B cell (primary cell): Measurements from ENCODE around the gene IPO11. TPM values are rescaled to one million over a fixed set of nuclear protein-coding genes. Genes with fewer than 3 reads are reported as not detected.
A peak's percentile ranks its signal among the peaks of the same experiment; 100 is the strongest.

ENCODE experiments used
- ATAC-seq: fragments of 200-7000 bp; cut with Tn5 transposase; one replicate; pipeline ENCODE4 v1.10.0; 2021; ENCODE audit warnings: low read depth, mild to moderate bottlenecking, moderate number of reproducible peaks, moderate library complexity
- CTCF ChIA-PET: fragments of 350-600 bp; sonication (Branson Sonifier 250); formaldehyde crosslinking; loops from one replicate; lab custom pipeline; 2021; ENCODE audit warnings: antibody characterized with exemption, inconsistent platforms; lab: Charles Lee
- POLR2A ChIA-PET: fragments of 350-600 bp; sonication (Branson Sonifier 250); formaldehyde crosslinking; loops from one replicate; lab custom pipeline; 2021; ENCODE audit warnings: antibody characterized with exemption; lab: Charles Lee
- DNase-seq: peaks from one replicate; pipeline ENCODE4 v3.0.0; 2013
- H2AFZ ChIP-seq: 2 replicates; pipeline ENCODE4 v1.6.1; 2012; ENCODE audit warnings: mild to moderate bottlenecking, low read depth, low read length; ENCODE audit not compliant: insufficient read depth, poor library complexity, severe bottlenecking
- H3K27ac ChIP-seq, 2 donors: 1 replicate in 1 of 2; 2 replicates in 1 of 2; pipeline ENCODE4 v1.5.1; 2012 to 2013; ENCODE audit warnings: low read length in 2 of 2, mild to moderate bottlenecking in 2 of 2, moderate library complexity in 1 of 2
- H3K27me3 ChIP-seq, 4 experiments: fragments of 200-600 bp in 1 of 4; sonication (generic) in 1 of 4; replicated peaks in 1 of 4; 1 replicate in 2 of 4; 2 replicates in 2 of 4; pipeline versions ENCODE4 v1.6.1 to v1.7.0; 2013 to 2016; ENCODE audit warnings: low read length in 3 of 4, mild to moderate bottlenecking in 2 of 4, mixed read lengths in 1 of 4, moderate library complexity in 1 of 4; ENCODE audit not compliant: insufficient read depth in 4 of 4, control insufficient read depth in 3 of 4; ENCODE audit errors: control extremely low read depth in 1 of 4
- H3K36me3 ChIP-seq, 2 experiments: replicated peaks in 1 of 2; 1 replicate in 1 of 2; 2 replicates in 1 of 2; pipeline versions ENCODE4 v1.6.1 to v1.7.1; 2013; ENCODE audit warnings: low read length in 1 of 2; ENCODE audit not compliant: insufficient read depth in 2 of 2, control insufficient read depth in 1 of 2; ENCODE audit errors: control extremely low read depth in 1 of 2, extremely low read depth in 1 of 2
- H3K4me1 ChIP-seq, 2 donors: fragments of 200-600 bp in 1 of 2; sonication (generic) in 1 of 2; 1 replicate in 1 of 2; 2 replicates in 1 of 2; pipeline versions ENCODE4 v1.5.1 to v1.6.1; 2013 to 2017; ENCODE audit warnings: low read length in 2 of 2; ENCODE audit not compliant: control insufficient read depth in 2 of 2, insufficient read depth in 2 of 2
- H3K4me2 ChIP-seq: replicated peaks from 2 replicates; pipeline ENCODE3; 2012; ENCODE audit warnings: mild to moderate bottlenecking, low read depth, low read length; ENCODE audit not compliant: poor library complexity, severe bottlenecking
- H3K4me3 ChIP-seq, 5 experiments: fragments of 200-600 bp in 1 of 5; sonication (generic) in 1 of 5; 1 replicate in 3 of 5; 2 replicates in 2 of 5; pipeline versions ENCODE4 v1.5.1 to v1.7.0; 2011 to 2016; ENCODE audit warnings: low read length in 4 of 5, mild to moderate bottlenecking in 4 of 5, low read depth in 2 of 5, control low read depth in 1 of 5, moderate library complexity in 1 of 5; ENCODE audit not compliant: insufficient read depth in 1 of 5; ENCODE audit errors: control extremely low read depth in 1 of 5, extremely low read depth in 1 of 5
- H3K79me2 ChIP-seq: fragments of 200-600 bp; sonication (generic); one replicate; pipeline ENCODE4 v1.6.0; 2016; ENCODE audit warnings: low read length; ENCODE audit not compliant: control insufficient read depth, insufficient read depth
- H3K9ac ChIP-seq: fragments of 200-600 bp; sonication (generic); 2 replicates; pipeline ENCODE4 v1.6.1; 2017; ENCODE audit warnings: mild to moderate bottlenecking, low read length, moderate library complexity
- H3K9me3 ChIP-seq, 3 donors: one replicate each; pipeline versions ENCODE4 v1.6.1 to v1.7.1; 2013; ENCODE audit warnings: low read length in 2 of 3; ENCODE audit not compliant: control insufficient read depth in 2 of 3, insufficient read depth in 1 of 3; ENCODE audit errors: control extremely low read depth in 1 of 3
- H4K20me1 ChIP-seq: 2 replicates; pipeline ENCODE4 v1.6.0; 2012; ENCODE audit warnings: mild to moderate bottlenecking, low read length; ENCODE audit not compliant: insufficient read depth, control insufficient read depth, poor library complexity, severe bottlenecking
- H3K27ac Mint-ChIP-seq: one replicate; pipeline ENCODE4 v1.8.0; 2021; ENCODE audit warnings: mixed read lengths
- H3K27me3 Mint-ChIP-seq: one replicate; pipeline ENCODE4 v1.8.0; 2021; ENCODE audit warnings: mixed read lengths
- H3K4me1 Mint-ChIP-seq: one replicate; pipeline ENCODE4 v1.8.0; 2021; ENCODE audit warnings: mixed read lengths
- H3K4me3 Mint-ChIP-seq: one replicate; pipeline ENCODE4 v1.8.0; 2021; ENCODE audit warnings: mixed read lengths
- H3K9me3 Mint-ChIP-seq: one replicate; pipeline ENCODE4 v1.8.0; 2022; ENCODE audit warnings: mixed read lengths; ENCODE audit not compliant: insufficient read depth
- EZH2 ChIP-seq: IDR thresholded peaks from 2 replicates; pipeline ENCODE4 v1.6.1; 2012; ENCODE audit warnings: borderline replicate concordance, low read depth, mild to moderate bottlenecking, moderate library complexity, low read length; ENCODE audit not compliant: insufficient read depth, poor library complexity, severe bottlenecking
- WGBS: methylation state at CpG from one replicate; pipeline ENCODE4 v1.1.5; 2013; ENCODE audit warnings: missing lambda C conversion rate; ENCODE audit not compliant: insufficient coverage; 5-methylcytosine and 5-hydroxymethylcytosine counted together
- intact Hi-C: fragments of 100-400 bp; cut with micrococcal nuclease; formaldehyde crosslinking; loops from one replicate; pipeline ENCODE4 v1.10.0; 2022
- polyA plus RNA-seq: library from polyadenylated mRNA; depleted of rRNA; stranded (reverse); fragments of >200 nt; gene quantifications from 2 replicates; pipeline ENCODE4 v1.2.3, GENCODE V29; 2012
- total RNA-seq, 2 donors: library from RNA; stranded (reverse); fragments of 120-200 nt in 1 of 2; gene quantifications; 1 replicate in 1 of 2; 2 replicates in 1 of 2; pipeline versions ENCODE4 v1.2.3 to v1.2.4, GENCODE V29; 2013 to 2022
- TF ChIP-seq, protein P1 (sequence below): fragments of 200-600 bp; IDR thresholded peaks from one replicate; pipeline ENCODE4 v1.8.0; 2022; ENCODE audit warnings: antibody characterized with exemption, mild to moderate bottlenecking

Gene IPO11
- total and polyA plus RNA-seq, 2 donors (not counting 1 experiment from before 2014, with no cell fraction given): 3.8 to 37.4 TPM

DNA sequence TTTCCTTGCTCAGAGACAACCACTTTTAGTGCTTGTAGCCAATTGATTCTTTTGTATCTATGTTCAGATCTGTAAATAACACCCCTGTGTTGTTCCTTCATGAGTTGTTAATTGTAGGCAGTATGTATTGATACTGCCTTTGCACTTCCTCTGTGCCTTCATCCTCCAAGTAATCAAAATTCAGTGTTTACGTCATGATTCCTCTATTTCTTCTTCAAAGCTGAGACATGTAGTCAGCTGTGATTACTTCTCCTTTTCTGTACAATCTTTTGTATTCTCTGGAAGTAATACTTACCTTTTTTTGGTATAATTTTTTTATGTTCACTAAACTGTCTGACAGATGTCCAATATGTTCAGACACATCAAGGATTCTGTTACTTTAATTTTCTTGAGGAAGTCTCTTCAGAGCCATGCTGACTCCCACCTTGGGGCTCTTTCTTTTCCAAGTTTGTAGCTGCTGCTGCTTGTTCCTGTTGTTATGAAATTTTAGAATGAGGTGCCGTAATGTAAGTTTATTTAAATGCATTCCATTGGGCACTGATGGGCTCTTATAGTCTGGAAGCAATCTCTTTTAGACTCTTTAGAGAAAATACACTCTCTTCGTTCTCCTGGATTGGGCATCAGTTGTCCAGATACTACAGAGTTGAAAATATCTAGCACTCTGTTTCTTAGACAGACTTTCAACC lies 135.5 kb downstream of the IPO11 start:
- Histone ChIP-seq H3K9ac (no peak overlapping the region), H2AFZ (no peak overlapping the region), H3K4me3 (no peak overlapping the region), H4K20me1 (no peaks in the 10 kb centered on the region), H3K4me1 (no peaks in the 10 kb centered on the region), H3K36me3 (peaks cover 0 to 3% of the 10 kb centered on the region in 2 experiments), H3K9me3 (no peaks in the 10 kb centered on the region), H3K27me3 (no peaks in the 10 kb centered on the region), H3K27ac (peak overlapping the region in 1 of 2 donors; percentile 17), H3K79me2 (no peaks in the 10 kb centered on the region), H3K4me2 (no peak overlapping the region)
- intact Hi-C loops: no loop called here
- CTCF ChIA-PET: no interaction called here
- Mint-ChIP-seq H3K9me3 (no peaks in the 10 kb centered on the region), H3K4me1 (peaks cover 11% of the 10 kb centered on the region), H3K27ac (no peak overlapping the region), H3K27me3 (no peaks in the 10 kb centered on the region), H3K4me3 (no peak overlapping the region)
- 100% methylated on average over 1 of the region's 3 CpGs for WGBS
- DNase-seq (peak; percentile 20), ATAC-seq (no peak)
- TF ChIP-seq, protein P1, sequence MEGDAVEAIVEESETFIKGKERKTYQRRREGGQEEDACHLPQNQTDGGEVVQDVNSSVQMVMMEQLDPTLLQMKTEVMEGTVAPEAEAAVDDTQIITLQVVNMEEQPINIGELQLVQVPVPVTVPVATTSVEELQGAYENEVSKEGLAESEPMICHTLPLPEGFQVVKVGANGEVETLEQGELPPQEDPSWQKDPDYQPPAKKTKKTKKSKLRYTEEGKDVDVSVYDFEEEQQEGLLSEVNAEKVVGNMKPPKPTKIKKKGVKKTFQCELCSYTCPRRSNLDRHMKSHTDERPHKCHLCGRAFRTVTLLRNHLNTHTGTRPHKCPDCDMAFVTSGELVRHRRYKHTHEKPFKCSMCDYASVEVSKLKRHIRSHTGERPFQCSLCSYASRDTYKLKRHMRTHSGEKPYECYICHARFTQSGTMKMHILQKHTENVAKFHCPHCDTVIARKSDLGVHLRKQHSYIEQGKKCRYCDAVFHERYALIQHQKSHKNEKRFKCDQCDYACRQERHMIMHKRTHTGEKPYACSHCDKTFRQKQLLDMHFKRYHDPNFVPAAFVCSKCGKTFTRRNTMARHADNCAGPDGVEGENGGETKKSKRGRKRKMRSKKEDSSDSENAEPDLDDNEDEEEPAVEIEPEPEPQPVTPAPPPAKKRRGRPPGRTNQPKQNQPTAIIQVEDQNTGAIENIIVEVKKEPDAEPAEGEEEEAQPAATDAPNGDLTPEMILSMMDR: no peak
- no peak for TF ChIP-seq EZH2
- POLR2A ChIA-PET: no interaction called here

DNA sequence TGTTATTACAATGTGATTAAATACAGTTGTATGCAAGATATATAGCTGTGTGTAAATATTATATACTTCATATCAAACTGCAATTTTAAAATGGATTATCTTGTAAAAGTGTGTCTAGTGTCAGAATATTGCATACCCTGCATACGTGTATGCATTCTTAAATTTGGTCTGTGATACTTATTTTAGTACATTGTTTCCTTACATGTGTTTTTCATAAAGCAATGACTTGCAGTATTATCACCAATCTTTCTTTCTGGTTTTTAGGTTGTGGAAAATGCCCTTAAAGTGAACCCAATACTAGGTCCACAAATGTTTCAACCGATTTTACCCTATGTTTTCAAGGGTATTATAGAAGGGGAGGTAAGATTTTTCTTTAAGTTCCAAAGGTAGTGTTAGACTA lies 137.5 kb downstream of the IPO11 start:
- ChIA-PET CTCF (no interaction called here), POLR2A (no interaction called here)
- no peak overlapping the region for H3K27ac Mint-ChIP-seq
- no peak overlapping the region for H3K9ac ChIP-seq
- H3K79me2 ChIP-seq: no peaks in the 10 kb centered on the region
- H3K4me2 ChIP-seq: no peak overlapping the region
- no peaks in the 10 kb centered on the region for H3K4me1 ChIP-seq
- H3K27ac ChIP-seq: no peak overlapping the region
- DNase-seq (no peak), ATAC-seq (no peak)
- H4K20me1 ChIP-seq: no peaks in the 10 kb centered on the region
- no peak overlapping the region for H2AFZ ChIP-seq
- H3K4me3 ChIP-seq: no peak overlapping the region
- H3K27me3 ChIP-seq: no peaks in the 10 kb centered on the region
- WGBS: no CpG with 5 or more reads among the region's 2 CpGs
- intact Hi-C loops: no loop called here
- H3K4me3 Mint-ChIP-seq: no peak overlapping the region
- no peaks in the 10 kb centered on the region for H3K9me3 ChIP-seq
- peaks cover 11% of the 10 kb centered on the region for H3K4me1 Mint-ChIP-seq
- peaks cover 5 to 15% of the 10 kb centered on the region in 2 experiments for H3K36me3 ChIP-seq
- H3K27me3 Mint-ChIP-seq: no peaks in the 10 kb centered on the region
- no peaks in the 10 kb centered on the region for H3K9me3 Mint-ChIP-seq
- TF ChIP-seq, protein P1: no peak
- TF ChIP-seq EZH2: no peak
